ENCODE results near the gene BBS10. TPM values are rescaled to one million over a fixed set of nuclear protein-coding genes. Genes with fewer than 3 reads are reported as not detected.

The BBS10 gene
- total RNA-seq, 1 donor from 2014 or later, result 11.4 TPM

DNA sequence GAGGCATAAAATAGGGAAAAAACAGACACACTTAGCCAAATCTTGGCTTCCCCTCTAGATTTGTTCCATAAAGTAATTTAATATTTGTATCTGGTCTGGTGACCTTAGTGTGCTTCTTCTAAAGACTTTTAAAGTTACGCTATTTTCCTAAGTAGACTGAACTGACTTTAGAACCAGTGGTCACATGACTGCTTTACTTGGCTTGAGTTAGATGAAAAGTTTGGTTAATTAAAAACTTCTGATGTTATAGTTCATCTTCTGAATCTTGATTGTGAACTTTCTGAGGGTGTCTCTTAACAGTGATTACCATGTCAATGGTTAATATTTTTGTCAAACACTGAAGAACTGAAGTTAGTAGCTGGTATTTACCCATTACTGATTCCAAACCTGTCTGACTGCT, 2.6 kb downstream of the BBS10 start:
- no peak overlapping the region for H3K27ac Mint-ChIP-seq (ENCODE audit: unreplicated experiment)
- H3K9me3 Mint-ChIP-seq, result no peaks in the 10 kb centered on the region
- peaks cover 3% of the 10 kb centered on the region for H3K27me3 Mint-ChIP-seq (ENCODE audit: low read depth)
- TF ChIP-seq, protein P1, sequence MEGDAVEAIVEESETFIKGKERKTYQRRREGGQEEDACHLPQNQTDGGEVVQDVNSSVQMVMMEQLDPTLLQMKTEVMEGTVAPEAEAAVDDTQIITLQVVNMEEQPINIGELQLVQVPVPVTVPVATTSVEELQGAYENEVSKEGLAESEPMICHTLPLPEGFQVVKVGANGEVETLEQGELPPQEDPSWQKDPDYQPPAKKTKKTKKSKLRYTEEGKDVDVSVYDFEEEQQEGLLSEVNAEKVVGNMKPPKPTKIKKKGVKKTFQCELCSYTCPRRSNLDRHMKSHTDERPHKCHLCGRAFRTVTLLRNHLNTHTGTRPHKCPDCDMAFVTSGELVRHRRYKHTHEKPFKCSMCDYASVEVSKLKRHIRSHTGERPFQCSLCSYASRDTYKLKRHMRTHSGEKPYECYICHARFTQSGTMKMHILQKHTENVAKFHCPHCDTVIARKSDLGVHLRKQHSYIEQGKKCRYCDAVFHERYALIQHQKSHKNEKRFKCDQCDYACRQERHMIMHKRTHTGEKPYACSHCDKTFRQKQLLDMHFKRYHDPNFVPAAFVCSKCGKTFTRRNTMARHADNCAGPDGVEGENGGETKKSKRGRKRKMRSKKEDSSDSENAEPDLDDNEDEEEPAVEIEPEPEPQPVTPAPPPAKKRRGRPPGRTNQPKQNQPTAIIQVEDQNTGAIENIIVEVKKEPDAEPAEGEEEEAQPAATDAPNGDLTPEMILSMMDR (conservative IDR thresholded peaks at IDR 0.05), result no peak
- H3K4me3 Mint-ChIP-seq, result no peak overlapping the region
- no peak for DNase-seq (ENCODE audit: low read depth, low spot score)
- no peaks in the 10 kb centered on the region for H3K36me3 Mint-ChIP-seq (ENCODE audit: low read depth)
- peaks cover 22% of the 10 kb centered on the region for H3K4me1 Mint-ChIP-seq

DNA sequence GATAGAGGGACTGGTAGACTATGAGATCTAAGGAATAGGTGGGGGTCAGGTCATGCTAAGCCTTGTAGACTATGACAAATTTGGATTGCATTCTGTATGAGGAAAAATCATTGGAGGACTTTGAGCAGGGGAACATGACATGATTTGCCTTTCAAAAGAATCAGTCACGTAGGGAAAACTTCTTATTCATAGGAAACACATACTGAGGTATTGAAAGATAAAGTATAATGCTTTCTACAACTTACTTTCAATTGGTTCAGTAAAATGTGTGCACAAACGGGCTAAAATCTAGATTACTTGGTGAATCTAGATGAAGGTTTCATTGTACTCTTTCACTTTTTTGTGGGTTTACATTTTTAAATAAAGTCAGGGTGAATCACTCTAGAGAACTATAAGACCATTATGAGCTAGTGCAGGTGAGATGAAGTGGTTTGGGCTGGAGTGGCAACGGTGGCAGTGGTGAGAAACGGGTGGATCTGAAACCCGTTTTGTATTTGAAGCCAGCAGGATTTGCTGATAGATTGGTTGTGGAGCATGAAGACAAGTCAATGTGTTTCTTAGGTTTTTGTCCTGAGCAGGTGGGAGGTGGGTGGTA, 6.7 kb downstream of the BBS10 start:
- no peaks in the 10 kb centered on the region for H3K9me3 Mint-ChIP-seq
- TF ChIP-seq, protein P1 (conservative IDR thresholded peaks at IDR 0.05), result no peak
- H3K27ac Mint-ChIP-seq (ENCODE audit: unreplicated experiment), result no peak overlapping the region
- no peak overlapping the region for H3K4me3 Mint-ChIP-seq
- DNase-seq (ENCODE audit: low read depth, low spot score), result no peak
- no peaks in the 10 kb centered on the region for H3K36me3 Mint-ChIP-seq (ENCODE audit: low read depth)
- H3K27me3 Mint-ChIP-seq (ENCODE audit: low read depth), result peaks cover 3% of the 10 kb centered on the region
- H3K4me1 Mint-ChIP-seq, result peaks cover 5% of the 10 kb centered on the region

DNA sequence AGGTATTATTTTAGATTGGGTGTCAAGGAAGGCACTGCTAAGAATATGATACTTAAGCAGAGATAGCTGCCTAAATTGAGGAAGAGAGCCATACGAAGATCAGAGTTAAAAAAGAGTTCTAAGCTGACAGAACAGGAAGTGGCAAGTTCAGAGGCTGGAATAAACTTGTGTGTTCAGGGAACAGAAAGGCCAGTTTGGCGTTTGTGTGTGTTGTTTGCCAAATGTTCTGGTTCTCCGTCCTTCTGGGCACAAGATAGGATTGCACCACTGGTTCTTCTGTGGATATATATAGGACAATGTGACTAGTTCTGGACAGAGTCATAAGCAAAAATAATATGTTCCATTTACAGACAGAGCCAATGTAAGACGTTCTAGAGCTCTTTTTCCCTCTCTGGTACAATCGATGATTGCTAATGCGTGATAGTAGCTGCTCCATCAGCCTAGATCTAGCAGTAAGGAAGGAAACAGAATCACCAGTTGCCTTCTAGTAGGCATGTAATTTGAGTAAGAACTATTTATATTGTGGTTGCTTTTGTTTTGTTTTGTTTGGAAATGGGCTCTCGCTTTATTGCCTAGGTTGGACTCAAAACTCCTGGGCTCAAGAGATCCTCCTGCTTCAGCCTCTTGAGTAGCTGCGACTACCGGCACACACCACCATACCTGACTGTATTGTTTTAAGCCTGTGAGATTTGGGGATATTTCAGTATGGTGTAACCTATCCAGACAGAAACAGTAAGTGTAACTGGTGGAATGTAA, 7.4 kb downstream of the BBS10 start:
- Mint-ChIP-seq H3K9me3 (no peaks in the 10 kb centered on the region), H3K4me3 (no peak overlapping the region), H3K4me1 (peaks cover 3% of the 10 kb centered on the region), H3K36me3 (ENCODE audit: low read depth) (no peaks in the 10 kb centered on the region), H3K27ac (ENCODE audit: unreplicated experiment) (no peak overlapping the region), H3K27me3 (ENCODE audit: low read depth) (peaks cover 3% of the 10 kb centered on the region)
- no peak for DNase-seq (ENCODE audit: low read depth, low spot score)
- TF ChIP-seq, protein P1 (conservative IDR thresholded peaks at IDR 0.05), result no peak

DNA sequence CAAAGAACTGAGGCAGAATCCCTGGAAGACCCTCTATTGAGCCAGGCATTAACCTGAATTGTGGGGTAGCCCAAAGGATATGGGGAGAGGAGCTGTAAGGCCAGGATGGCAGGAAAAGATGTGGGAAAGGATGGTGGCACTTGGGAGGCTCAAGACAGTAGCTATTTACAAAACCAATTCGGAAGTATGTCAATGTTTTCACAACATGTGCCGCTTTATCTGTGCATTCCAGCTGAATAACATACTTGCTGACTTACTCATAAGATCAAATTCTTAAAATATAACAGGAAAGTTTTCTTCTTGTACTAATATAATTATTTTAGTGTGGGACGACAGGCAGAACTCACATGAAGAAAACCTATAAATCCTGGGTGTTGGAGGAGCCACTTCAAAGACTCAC, 10.6 kb downstream of the BBS10 start:
- no peaks in the 10 kb centered on the region for H3K36me3 Mint-ChIP-seq (ENCODE audit: low read depth)
- no peak for DNase-seq (ENCODE audit: low read depth, low spot score)
- H3K27ac Mint-ChIP-seq (ENCODE audit: unreplicated experiment), result no peak overlapping the region
- H3K4me3 Mint-ChIP-seq, result no peak overlapping the region
- peaks cover 9% of the 10 kb centered on the region for H3K4me1 Mint-ChIP-seq
- TF ChIP-seq, protein P1 (conservative IDR thresholded peaks at IDR 0.05), result no peak
- H3K27me3 Mint-ChIP-seq (ENCODE audit: low read depth), result peaks cover 3% of the 10 kb centered on the region
- H3K9me3 Mint-ChIP-seq, result no peaks in the 10 kb centered on the region

DNA sequence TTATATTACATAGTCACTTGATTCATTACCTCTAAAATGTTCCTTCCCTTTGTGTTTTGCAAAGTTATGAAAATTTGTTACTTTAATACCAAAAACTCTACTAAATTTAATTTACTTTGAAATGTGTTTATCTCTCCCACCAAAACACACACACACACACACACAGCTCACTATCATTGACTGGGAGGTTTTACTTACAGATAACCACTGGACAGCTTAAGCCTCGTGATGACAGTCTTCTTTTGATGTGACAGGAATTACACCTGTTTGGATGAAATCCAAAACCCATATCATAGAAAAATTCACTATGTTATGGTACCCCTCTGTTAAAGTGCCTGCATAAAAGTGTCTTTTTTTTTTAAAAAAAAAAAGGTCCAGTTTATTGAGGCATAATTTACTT, 15.6 kb downstream of the BBS10 start:
- no peaks in the 10 kb centered on the region for H3K36me3 Mint-ChIP-seq (ENCODE audit: low read depth)
- peaks cover 9% of the 10 kb centered on the region for H3K4me1 Mint-ChIP-seq
- no peak for DNase-seq (ENCODE audit: low read depth, low spot score)
- TF ChIP-seq, protein P1 (conservative IDR thresholded peaks at IDR 0.05), result no peak
- peaks cover 4% of the 10 kb centered on the region for H3K9me3 Mint-ChIP-seq
- H3K27ac Mint-ChIP-seq (ENCODE audit: unreplicated experiment), result no peak overlapping the region
- no peaks in the 10 kb centered on the region for H3K27me3 Mint-ChIP-seq (ENCODE audit: low read depth)
- no peak overlapping the region for H3K4me3 Mint-ChIP-seq

Data from neural crest cell (in vitro differentiated cells).